H9 (cell line): ENCODE data around the gene PTCRA. TPM values are rescaled to one million over a fixed set of nuclear protein-coding genes. Genes with fewer than 3 reads are reported as not detected.

Source experiments
- DNase-seq: peaks from one replicate; pipeline ENCODE4 v3.0.0-alpha.2; 2017
- H2AFZ ChIP-seq: one replicate; pipeline ENCODE4 v1.6.1; 2013; ENCODE audit warnings: mild to moderate bottlenecking, low read length, control low read depth, moderate library complexity
- H2AK5ac ChIP-seq: 2 replicates; pipeline ENCODE4 v1.6.1; 2013; ENCODE audit warnings: low read length, control low read depth, mixed read lengths; ENCODE audit not compliant: insufficient read length
- H2BK120ac ChIP-seq: one replicate; pipeline ENCODE4 v1.6.1; 2013; ENCODE audit warnings: low read depth, mild to moderate bottlenecking, low read length, control low read depth, inconsistent platforms; ENCODE audit not compliant: poor library complexity, severe bottlenecking
- H2BK12ac ChIP-seq: 2 replicates; pipeline ENCODE4 v1.6.1; 2013; ENCODE audit warnings: low read length, control low read depth, mixed read lengths, low read depth; ENCODE audit not compliant: insufficient read length
- H2BK15ac ChIP-seq: 2 replicates; pipeline ENCODE4 v1.6.1; 2013; ENCODE audit warnings: low read depth, low read length, control low read depth
- H2BK20ac ChIP-seq: one replicate; pipeline ENCODE4 v1.6.1; 2013; ENCODE audit warnings: low read depth, mild to moderate bottlenecking, low read length, control low read depth, inconsistent platforms; ENCODE audit not compliant: poor library complexity, severe bottlenecking
- H2BK5ac ChIP-seq: 2 replicates; pipeline ENCODE4 v1.6.1; 2013; ENCODE audit warnings: low read length, control low read depth, mixed read lengths; ENCODE audit not compliant: insufficient read length
- H3K14ac ChIP-seq: 2 replicates; pipeline ENCODE4 v1.6.1; 2013; ENCODE audit warnings: low read length, control low read depth; ENCODE audit not compliant: insufficient read depth
- H3K18ac ChIP-seq: 2 replicates; pipeline ENCODE4 v1.6.1; 2013; ENCODE audit warnings: low read depth, mild to moderate bottlenecking, mixed read lengths, low read length, control low read depth; ENCODE audit not compliant: insufficient read length
- H3K23ac ChIP-seq: 2 replicates; pipeline ENCODE4 v1.6.1; 2013; ENCODE audit warnings: low read length, control low read depth, mixed read lengths, low read depth; ENCODE audit not compliant: insufficient read length
- H3K23me2 ChIP-seq: 2 replicates; pipeline ENCODE4 v1.6.1; 2013; ENCODE audit warnings: low read depth, mild to moderate bottlenecking, mixed read lengths, low read length, control low read depth; ENCODE audit not compliant: insufficient read length, poor library complexity, severe bottlenecking
- H3K27ac ChIP-seq: 2 replicates; pipeline ENCODE4 v1.5.1; 2013; ENCODE audit warnings: low read length, control low read depth, mixed read lengths, low read depth; ENCODE audit not compliant: insufficient read length
- H3K27me3 ChIP-seq: 2 replicates; pipeline ENCODE4 v1.6.1; 2013; ENCODE audit warnings: low read length, control low read depth, inconsistent platforms; ENCODE audit not compliant: insufficient read depth
- H3K4ac ChIP-seq: 2 replicates; pipeline ENCODE4 v1.6.1; 2013; ENCODE audit warnings: low read depth, mild to moderate bottlenecking, control low read depth, inconsistent platforms, low read length, moderate library complexity
- H3K4me1 ChIP-seq: 2 replicates; pipeline ENCODE4 v1.6.1; 2013; ENCODE audit warnings: low read length, control low read depth, inconsistent platforms; ENCODE audit not compliant: insufficient read depth
- H3K4me2 ChIP-seq: 2 replicates; pipeline ENCODE4 v1.6.1; 2013; ENCODE audit warnings: low read length, control low read depth, mixed read lengths; ENCODE audit not compliant: insufficient read length, insufficient read depth
- H3K56ac ChIP-seq: 2 replicates; pipeline ENCODE4 v1.6.1; 2013; ENCODE audit warnings: low read depth, mild to moderate bottlenecking, mixed read lengths, low read length, control low read depth; ENCODE audit not compliant: insufficient read length
- H3K79me1 ChIP-seq: 2 replicates; pipeline ENCODE4 v1.6.1; 2013; ENCODE audit warnings: low read depth, mild to moderate bottlenecking, moderate library complexity, low read length, control low read depth, inconsistent platforms; ENCODE audit not compliant: insufficient read depth, poor library complexity, severe bottlenecking
- H3K79me2 ChIP-seq: 2 replicates; pipeline ENCODE4 v1.6.1; 2013; ENCODE audit warnings: low read length, control low read depth, inconsistent platforms; ENCODE audit not compliant: insufficient read depth
- H3K9ac ChIP-seq: 2 replicates; pipeline ENCODE4 v1.6.1; 2013; ENCODE audit warnings: low read length, control low read depth, mixed read lengths; ENCODE audit not compliant: insufficient read length; ENCODE audit errors: extremely low read depth
- H3K9me3 ChIP-seq: one replicate; pipeline ENCODE4 v1.6.1; 2013; ENCODE audit warnings: low read depth, low read length, inconsistent platforms; ENCODE audit not compliant: control insufficient read depth
- H3T11ph ChIP-seq: one replicate; pipeline ENCODE4 v1.6.1; 2013; ENCODE audit warnings: mild to moderate bottlenecking, low read length, control low read depth, inconsistent platforms
- H4K20me1 ChIP-seq: one replicate; pipeline ENCODE4 v1.6.1; 2013; ENCODE audit not compliant: control insufficient read depth, insufficient read length, insufficient read depth
- H4K5ac ChIP-seq: 2 replicates; pipeline ENCODE4 v1.6.1; 2013; ENCODE audit warnings: low read depth, mild to moderate bottlenecking, mixed read lengths, low read length, control low read depth; ENCODE audit not compliant: insufficient read length
- H4K8ac ChIP-seq: replicated peaks from 2 replicates; pipeline ENCODE4 v1.6.1; 2013; ENCODE audit warnings: low read length, control low read depth, mixed read lengths, low read depth; ENCODE audit not compliant: insufficient read length
- H4K91ac ChIP-seq: 2 replicates; pipeline ENCODE4 v1.6.1; 2013; ENCODE audit warnings: low read depth, mild to moderate bottlenecking, moderate library complexity, mixed read lengths, low read length, control low read depth; ENCODE audit not compliant: insufficient read length
- H3K27ac Mint-ChIP-seq, 3 experiments: 2 replicates in 2 of 3; 3 replicates in 1 of 3; pipeline ENCODE4 v1.8.0; 2020 to 2021; ENCODE audit warnings: mixed read lengths in 3 of 3, mild to moderate bottlenecking in 1 of 3, moderate library complexity in 1 of 3
- H3K27me3 Mint-ChIP-seq: 2 replicates; pipeline ENCODE4 v1.8.0; 2021; ENCODE audit warnings: low read depth, mild to moderate bottlenecking, moderate library complexity, mixed read lengths
- H3K36me3 Mint-ChIP-seq, 3 experiments: 2 replicates in 2 of 3; 3 replicates in 1 of 3; pipeline ENCODE4 v1.8.0; 2020 to 2021; ENCODE audit warnings: low read depth in 3 of 3, mixed read lengths in 3 of 3; ENCODE audit not compliant: insufficient read depth in 1 of 3
- H3K4me1 Mint-ChIP-seq, 2 experiments: 2 replicates each; pipeline ENCODE4 v1.8.0; 2020; ENCODE audit warnings: mixed read lengths in 2 of 2
- H3K4me3 Mint-ChIP-seq, 2 experiments: 2 replicates in 1 of 2; 3 replicates in 1 of 2; pipeline ENCODE4 v1.8.0; 2020 to 2021; ENCODE audit warnings: mild to moderate bottlenecking in 2 of 2, mixed read lengths in 2 of 2, moderate library complexity in 1 of 2
- H3K9me3 Mint-ChIP-seq, 2 experiments: 2 replicates in 1 of 2; 3 replicates in 1 of 2; pipeline ENCODE4 v1.8.0; 2020; ENCODE audit warnings: mild to moderate bottlenecking in 2 of 2, mixed read lengths in 2 of 2, moderate library complexity in 1 of 2
- CTCF ChIP-seq: fragments of 200-600 bp; sonication (generic); conservative IDR thresholded peaks from 3 replicates; pipeline ENCODE4 v1.8.0; 2021; ENCODE audit warnings: antibody characterized with exemption, mild to moderate bottlenecking
- WGBS: extraction: QIAGEN DNeasy Blood & Tissue Kit; methylation state at CpG from one replicate; pipeline ENCODE4 v1.1.7; 2013; ENCODE audit warnings: missing lambda C conversion rate, low lambda C conversion rate, mixed read lengths; ENCODE audit not compliant: insufficient read length; ENCODE audit errors: extremely low coverage; 5-methylcytosine and 5-hydroxymethylcytosine counted together
- total RNA-seq: library from RNA; stranded (reverse); gene quantifications from 2 replicates; pipeline ENCODE4 v1.2.1, GENCODE V29; 2021

The PTCRA gene
- total RNA-seq, 1 experiment from 2014 or later: not detected

- no peak overlapping the region for H3K4me2 ChIP-seq
- TF ChIP-seq CTCF: no peak
- no peak overlapping the region for H3T11ph ChIP-seq
- no peaks in the 10 kb centered on the region for H3K4me1 ChIP-seq
- H3K56ac ChIP-seq: no peak overlapping the region
- no peak overlapping the region for H2BK120ac ChIP-seq
- H3K14ac ChIP-seq: no peak overlapping the region
- no peaks in the 10 kb centered on the region for H3K23me2 ChIP-seq
- no peaks in the 10 kb centered on the region for H3K79me1 ChIP-seq
- Mint-ChIP-seq H3K27ac (no peak overlapping the region), H3K36me3 (no peaks in the 10 kb centered on the region), H3K4me3 (no peak overlapping the region), H3K9me3 (no peaks in the 10 kb centered on the region; a peak in 1 of 5 replicates), H3K4me1 (peaks cover 5% of the 10 kb centered on the region in 2 experiments; a peak in 3 of 4 replicates), H3K27me3 (0 out of 2 replicates have a peak, but pooled peaks cover 1% of the 10 kb centered on the region)
- no peaks in the 10 kb centered on the region for H3K27me3 ChIP-seq
- H4K5ac ChIP-seq: no peak overlapping the region
- H2BK12ac ChIP-seq: no peak overlapping the region
- H2BK5ac ChIP-seq: no peak overlapping the region
- H4K91ac ChIP-seq: no peak overlapping the region
- H4K20me1 ChIP-seq: no peaks in the 10 kb centered on the region
- H3K23ac ChIP-seq: no peak overlapping the region
- H2BK15ac ChIP-seq: no peak overlapping the region
- no peak overlapping the region for H2AK5ac ChIP-seq
- no peak overlapping the region for H3K4ac ChIP-seq
- no peak overlapping the region for H3K18ac ChIP-seq
- WGBS: no CpG with 5 or more reads among the region's 10 CpGs
- no peak overlapping the region for H2AFZ ChIP-seq
- no peaks in the 10 kb centered on the region for H3K79me2 ChIP-seq
- H3K9ac ChIP-seq: no peak overlapping the region
- DNase-seq: no peak
- no peaks in the 10 kb centered on the region for H3K9me3 ChIP-seq
- no peak overlapping the region for H3K27ac ChIP-seq
- no peak overlapping the region for H2BK20ac ChIP-seq
- H4K8ac ChIP-seq: no peak overlapping the region
These were observed 6.0 kb upstream of the PTCRA start for GRCh38 chr6:42909835-42910234.
